Neuron (in vitro differentiated cells): ENCODE measurements around the gene ENG.
A peak's percentile ranks its signal among the peaks of the same experiment; 100 is the strongest.
"Not testable (repeated sequence)": the region's sequence is repeated elsewhere in the genome, so short reads cannot be mapped to it uniquely, and the experiment has no call there.

Experiments used
- H2AFZ ChIP-seq: one replicate; pipeline ENCODE4 v1.6.1; 2013; ENCODE audit warnings: low read depth, mild to moderate bottlenecking, inconsistent platforms, low read length, moderate library complexity
- H3K27me3 ChIP-seq: one replicate; pipeline ENCODE4 v1.6.1; 2013; ENCODE audit warnings: low read length; ENCODE audit not compliant: insufficient read depth
- H3K36me3 ChIP-seq: one replicate; pipeline ENCODE4 v1.6.1; 2013; ENCODE audit warnings: low read length; ENCODE audit not compliant: insufficient read depth
- H3K4me1 ChIP-seq: one replicate; pipeline ENCODE4 v1.6.1; 2013; ENCODE audit warnings: low read length; ENCODE audit not compliant: insufficient read depth
- H3K4me3 ChIP-seq: 2 replicates; pipeline ENCODE4 v1.5.1; 2013; ENCODE audit warnings: mild to moderate bottlenecking, low read length, moderate library complexity
- H3K9me3 ChIP-seq: one replicate; pipeline ENCODE4 v1.6.1; 2013; ENCODE audit warnings: low read length

ENG gene

GRCh38 chr9:127791085-127791484 lies 63.4 kb downstream of the ENG start:
- Histone ChIP-seq H3K36me3 (peaks cover 44% of the 10 kb centered on the region), H3K9me3 (no peaks in the 10 kb centered on the region), H3K27me3 (no peaks in the 10 kb centered on the region), H3K4me3 (no peak overlapping the region), H2AFZ (no peak overlapping the region), H3K4me1 (peaks cover 9% of the 10 kb centered on the region)

- no peak overlapping the region for H3K4me3 ChIP-seq
- H3K36me3 ChIP-seq: peaks cover 44% of the 10 kb centered on the region
- H3K4me1 ChIP-seq: peaks cover 9% of the 10 kb centered on the region
- H3K27me3 ChIP-seq: no peaks in the 10 kb centered on the region
- H2AFZ ChIP-seq: no peak overlapping the region
- no peaks in the 10 kb centered on the region for H3K9me3 ChIP-seq
Observed at GRCh38 chr9:127790094-127790855, 64.2 kb downstream of the ENG start.

DNA sequence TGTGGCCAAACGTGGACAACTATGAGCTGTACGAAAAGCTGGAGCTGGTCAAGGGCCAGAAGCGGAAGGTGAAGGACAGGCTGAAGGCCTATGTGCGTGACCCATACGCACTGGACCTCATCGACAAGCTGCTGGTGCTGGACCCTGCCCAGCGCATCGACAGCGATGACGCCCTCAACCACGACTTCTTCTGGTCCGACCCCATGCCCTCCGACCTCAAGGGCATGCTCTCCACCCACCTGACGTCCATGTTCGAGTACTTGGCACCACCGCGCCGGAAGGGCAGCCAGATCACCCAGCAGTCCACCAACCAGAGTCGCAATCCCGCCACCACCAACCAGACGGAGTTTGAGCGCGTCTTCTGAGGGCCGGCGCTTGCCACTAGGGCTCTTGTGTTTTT lies 65.3 kb downstream of the ENG start:
- H3K4me3 ChIP-seq: no peak overlapping the region
- H3K4me1 ChIP-seq: peaks cover 11% of the 10 kb centered on the region
- no peak overlapping the region for H2AFZ ChIP-seq

GRCh38 chr9:127788337-127789011 lies 66.0 kb downstream of the ENG start:
- Histone ChIP-seq H3K27me3 (no peaks in the 10 kb centered on the region), H3K9me3 (no peaks in the 10 kb centered on the region), H2AFZ (no peak overlapping the region), H3K4me1 (peaks cover 11% of the 10 kb centered on the region), H3K4me3 (no peak overlapping the region), H3K36me3 (peaks cover 44% of the 10 kb centered on the region)

More for the DNA sequence above, 65.3 kb downstream of the ENG start:
- H3K9me3 ChIP-seq: no peaks in the 10 kb centered on the region
- H3K27me3 ChIP-seq: no peaks in the 10 kb centered on the region
- H3K36me3 ChIP-seq: peaks cover 44% of the 10 kb centered on the region

GRCh38 chr9:127786773-127787104 lies 67.7 kb downstream of the ENG start:
- H3K36me3 ChIP-seq: peaks cover 44% of the 10 kb centered on the region
- H3K9me3 ChIP-seq: no peaks in the 10 kb centered on the region
- H3K4me1 ChIP-seq: peaks cover 14% of the 10 kb centered on the region
- no peaks in the 10 kb centered on the region for H3K27me3 ChIP-seq
- H2AFZ ChIP-seq: no peak overlapping the region
- H3K4me3 ChIP-seq: peak overlapping the region; percentile 91

GRCh38 chr9:127785933-127786772 lies 68.3 kb downstream of the ENG start, which contains the start of gene CDK9:
TSS of gene CDK9 (plus strand) at chr9:127786034. CDS start at chr9:127786149, 115 bp downstream.
- Histone ChIP-seq H3K27me3 (no peaks in the 10 kb centered on the region), H3K4me3 (peak within 1 kb of the TSS; percentile 91), H2AFZ (no peak within 1 kb of the TSS), H3K4me1 (peaks cover 14% of the 10 kb centered on the region), H3K36me3 (peaks cover 40% of the 10 kb centered on the region), H3K9me3 (no peaks in the 10 kb centered on the region)

- H3K27me3 ChIP-seq: no peaks in the 10 kb centered on the region
- peak overlapping the region; percentile 91 for H3K4me3 ChIP-seq
- H3K4me1 ChIP-seq: peaks cover 14% of the 10 kb centered on the region
- H3K36me3 ChIP-seq: peaks cover 32% of the 10 kb centered on the region
- H2AFZ ChIP-seq: no peak overlapping the region
- H3K9me3 ChIP-seq: no peaks in the 10 kb centered on the region
Observed at GRCh38 chr9:127785023-127785932, 69.2 kb downstream of the ENG start.

GRCh38 chr9:127783111-127784008 lies 71.1 kb downstream of the ENG start:
- Histone ChIP-seq H3K4me1 (peaks cover 14% of the 10 kb centered on the region), H3K36me3 (peaks cover 13% of the 10 kb centered on the region), H3K27me3 (no peaks in the 10 kb centered on the region), H2AFZ (no peak overlapping the region), H3K4me3 (no peak overlapping the region), H3K9me3 (no peaks in the 10 kb centered on the region)

GRCh38 chr9:127781806-127782205 lies 72.7 kb downstream of the ENG start:
- no peaks in the 10 kb centered on the region for H3K9me3 ChIP-seq
- no peak overlapping the region for H3K4me3 ChIP-seq
- H3K4me1 ChIP-seq: peaks cover 6% of the 10 kb centered on the region
- no peak overlapping the region for H2AFZ ChIP-seq
- no peaks in the 10 kb centered on the region for H3K27me3 ChIP-seq
- no peaks in the 10 kb centered on the region for H3K36me3 ChIP-seq

DNA sequence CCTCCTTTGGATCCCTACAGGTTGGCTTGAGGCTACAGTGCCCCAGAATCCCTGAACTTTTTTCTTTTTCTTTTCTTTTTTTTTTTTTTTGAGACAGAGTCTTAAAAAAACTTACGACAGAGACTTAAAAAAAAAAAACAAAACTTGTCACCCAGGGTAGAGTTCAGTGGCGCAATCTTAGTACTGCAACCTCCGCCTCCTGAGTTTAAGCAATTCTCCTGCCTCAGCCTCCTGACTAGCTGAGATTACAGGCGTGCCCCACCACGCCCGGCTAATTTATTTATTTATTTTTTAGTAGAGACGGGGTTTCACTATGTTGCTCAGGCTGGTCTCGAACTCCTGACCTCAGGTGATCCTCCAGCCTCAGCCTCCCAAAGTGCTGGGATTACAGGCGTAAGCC lies 73.5 kb downstream of the ENG start:
- not testable (repeated sequence) for H3K4me1 ChIP-seq, H3K4me3 ChIP-seq, H2AFZ ChIP-seq, H3K9me3 ChIP-seq, H3K36me3 ChIP-seq, H3K27me3 ChIP-seq

GRCh38 chr9:127780126-127780885 lies 74.2 kb downstream of the ENG start:
- H3K4me1 ChIP-seq: peaks cover 5% of the 10 kb centered on the region
- H3K9me3 ChIP-seq: no peaks in the 10 kb centered on the region
- H2AFZ ChIP-seq: no peak overlapping the region
- no peak overlapping the region for H3K4me3 ChIP-seq
- no peaks in the 10 kb centered on the region for H3K36me3 ChIP-seq
- H3K27me3 ChIP-seq: no peaks in the 10 kb centered on the region
